HG02943 (cell line): ENCODE measurements around the gene CADM1.

Experiments
- ATAC-seq: cut with Tn5 transposase; IDR thresholded peaks from one replicate; pipeline ENCODE4 v1.9.1; 2021; ENCODE audit warnings: mild to moderate bottlenecking, low read depth, moderate library complexity; ENCODE audit not compliant: unreplicated experiment

The CADM1 gene

DNA sequence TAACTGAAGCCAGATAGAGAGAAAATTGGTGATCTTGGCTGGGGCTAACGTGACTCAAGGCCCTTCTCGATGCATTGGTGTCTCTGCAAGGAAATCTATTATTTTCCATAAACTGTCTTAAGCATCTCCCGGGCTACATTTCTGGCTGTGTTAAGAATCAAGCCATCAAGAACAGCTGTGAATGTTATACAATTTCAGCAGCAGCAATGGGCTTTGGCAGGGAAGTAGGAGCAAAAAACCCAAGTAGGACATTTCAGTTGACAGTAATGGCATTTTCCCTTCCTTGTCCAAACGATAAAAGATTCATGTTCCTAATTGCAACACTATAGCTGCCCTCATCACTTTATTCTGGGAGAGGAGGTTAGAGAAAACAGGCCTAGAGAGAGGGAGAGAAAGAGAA is 335.0 kb downstream of the CADM1 start:
- ATAC-seq = no peak

DNA sequence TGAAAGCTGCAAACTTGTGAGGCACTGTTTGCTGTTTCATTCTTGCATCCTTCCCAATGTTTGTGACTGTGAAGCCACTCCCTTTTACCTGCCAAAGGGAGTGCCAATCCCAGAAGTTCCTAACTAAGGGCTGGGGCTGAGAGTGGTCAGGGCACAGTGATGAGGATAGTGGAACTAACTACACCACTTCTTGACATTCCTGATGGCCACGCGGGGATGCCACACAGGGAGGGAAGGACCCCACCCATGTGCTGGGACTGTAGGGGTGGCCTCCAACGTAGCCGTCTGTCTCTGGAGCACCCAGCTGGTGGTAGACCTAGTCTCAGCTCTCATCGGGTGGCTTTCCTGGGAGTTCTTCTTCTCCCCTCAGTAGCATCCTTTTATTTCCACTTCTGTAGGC is 335.5 kb downstream of the CADM1 start:
- ATAC-seq = no peak

DNA sequence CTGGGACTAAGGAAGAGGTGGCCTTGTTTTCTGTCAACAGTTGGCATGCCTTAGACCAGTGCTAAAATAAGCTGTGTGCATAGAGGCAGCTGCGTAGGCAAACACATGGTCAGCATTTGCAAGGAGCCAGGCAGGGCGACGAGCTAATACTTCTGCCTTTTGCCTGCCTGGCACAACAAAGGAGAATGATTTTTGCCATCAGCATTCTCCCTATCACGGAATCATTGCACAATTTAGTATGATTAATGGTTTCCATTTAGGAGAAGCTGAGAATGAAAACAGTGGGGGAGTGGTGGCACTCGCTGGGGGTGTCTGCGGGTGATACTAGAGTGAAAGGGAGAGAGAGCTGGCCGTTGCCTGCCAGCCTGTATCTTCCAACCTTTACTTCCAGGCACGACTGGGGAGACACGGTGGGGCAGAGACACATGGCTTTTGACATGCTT is 336.0 kb downstream of the CADM1 start:
- no peak for ATAC-seq

DNA sequence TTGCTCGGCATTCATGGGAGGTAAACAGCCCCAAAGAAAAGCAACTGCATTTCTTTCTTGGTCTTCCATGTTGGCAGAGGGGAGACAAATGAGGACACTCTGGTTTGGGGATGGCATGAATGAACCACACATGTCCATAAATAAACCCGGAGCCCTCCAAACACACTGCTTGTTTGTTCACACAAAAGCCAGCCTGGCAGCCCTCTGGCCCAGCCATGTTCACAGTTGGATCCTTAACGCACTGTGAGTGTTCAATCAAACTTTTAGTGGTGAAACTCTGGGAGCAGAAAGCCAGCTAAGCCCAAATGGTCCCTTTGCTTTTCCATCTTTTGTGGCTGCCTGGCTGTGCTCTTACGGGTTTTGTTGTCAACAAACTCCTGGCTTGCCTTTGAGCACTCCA is 336.8 kb downstream of the CADM1 start:
- ATAC-seq = no peak

DNA sequence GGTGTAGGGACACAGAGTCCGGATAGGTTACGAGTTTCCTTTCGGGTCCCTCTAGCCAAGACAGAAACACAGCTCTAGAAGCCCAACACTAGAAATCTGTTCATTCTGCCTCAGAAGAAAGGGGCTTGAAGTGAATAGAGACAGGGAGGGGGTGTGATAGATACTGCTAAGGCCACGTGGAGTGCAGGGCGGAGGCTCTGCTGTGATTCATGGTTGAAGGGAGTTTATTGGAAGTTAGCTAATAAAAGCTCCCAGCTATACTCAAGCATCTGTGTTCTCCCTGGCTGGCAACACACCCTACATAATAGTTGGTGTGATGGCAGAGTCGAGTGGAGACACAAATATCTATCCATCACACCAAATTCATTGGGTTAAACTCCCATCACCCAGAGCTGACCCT is 337.4 kb downstream of the CADM1 start:
- no peak for ATAC-seq

DNA sequence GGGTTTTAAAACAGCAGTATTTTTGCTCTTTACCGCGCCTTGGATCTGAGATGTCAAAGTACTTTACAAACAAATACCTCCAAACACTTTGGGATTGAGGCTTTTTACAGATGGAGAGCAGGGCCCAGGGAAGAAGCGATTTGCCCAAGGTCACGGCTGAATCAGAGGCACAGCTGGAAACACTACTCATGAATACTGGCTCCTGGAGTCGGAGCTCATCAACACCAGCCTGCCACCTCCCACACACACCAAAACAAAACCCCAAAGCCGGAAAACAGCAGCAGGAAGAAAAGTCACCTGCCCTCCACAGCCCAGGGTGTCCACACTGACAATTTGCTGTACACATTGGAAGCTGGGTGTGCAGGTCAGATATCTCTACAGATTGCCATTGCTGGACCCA is 339.4 kb downstream of the CADM1 start:
- no peak for ATAC-seq

DNA sequence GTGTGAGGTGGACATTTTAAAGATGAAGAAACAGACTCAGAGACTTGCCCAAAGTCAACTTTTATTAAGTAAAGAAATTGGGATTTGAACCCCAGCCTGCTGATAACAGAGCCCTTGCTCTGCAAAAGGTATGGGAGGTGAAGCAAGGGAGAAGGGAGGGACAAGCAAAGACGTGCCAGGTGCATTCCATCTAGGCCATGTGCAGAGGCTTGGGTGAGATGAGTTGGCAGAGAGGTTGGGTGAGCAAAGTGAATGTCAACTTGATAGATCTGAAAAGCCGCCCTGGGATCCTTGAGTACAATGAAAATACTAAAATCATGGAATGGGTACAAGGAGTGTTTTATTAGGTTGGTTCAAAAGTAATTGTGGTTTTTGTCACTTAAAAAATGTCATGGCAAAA is 341.3 kb downstream of the CADM1 start:
- ATAC-seq = no peak

DNA sequence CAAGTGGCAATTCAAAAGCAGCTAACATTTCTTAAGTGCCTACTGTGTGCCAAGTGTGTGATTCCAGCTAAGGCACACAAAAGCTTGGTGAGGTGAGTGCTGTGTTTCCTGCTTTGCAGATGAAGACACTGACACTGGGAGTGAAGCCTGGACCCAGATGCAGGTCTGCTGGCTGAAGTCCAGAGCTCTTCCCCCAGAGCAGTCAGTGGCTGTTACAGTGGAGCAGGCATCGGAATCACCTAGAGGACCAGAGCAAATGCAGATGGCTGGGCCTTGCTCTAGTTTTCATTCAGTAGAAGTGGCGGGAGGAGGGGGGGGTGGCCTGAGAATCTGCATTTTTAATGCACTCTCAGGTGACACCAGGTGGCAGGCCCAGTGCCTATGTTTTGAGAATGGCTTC is 342.3 kb downstream of the CADM1 start:
- ATAC-seq = no peak

DNA sequence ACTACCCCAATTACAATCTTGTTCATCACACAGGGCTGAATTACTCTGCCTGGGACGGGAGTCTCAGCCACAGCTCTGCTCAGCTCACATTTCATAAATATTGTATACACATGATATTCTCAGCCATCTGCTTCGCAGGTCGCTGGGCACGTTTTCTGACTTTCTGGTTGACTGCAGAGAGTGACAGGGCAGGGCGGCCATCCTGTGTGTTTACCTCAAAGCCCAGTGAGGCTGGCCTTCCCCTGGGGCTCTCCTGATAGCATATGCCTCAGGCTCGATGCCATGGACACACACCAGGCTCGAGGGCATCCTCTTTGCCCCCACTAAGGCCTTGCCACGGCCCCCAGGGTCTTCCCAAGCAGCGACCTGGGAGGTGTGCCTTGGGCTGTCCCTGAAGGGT is 345.0 kb downstream of the CADM1 start:
- ATAC-seq = no peak

DNA sequence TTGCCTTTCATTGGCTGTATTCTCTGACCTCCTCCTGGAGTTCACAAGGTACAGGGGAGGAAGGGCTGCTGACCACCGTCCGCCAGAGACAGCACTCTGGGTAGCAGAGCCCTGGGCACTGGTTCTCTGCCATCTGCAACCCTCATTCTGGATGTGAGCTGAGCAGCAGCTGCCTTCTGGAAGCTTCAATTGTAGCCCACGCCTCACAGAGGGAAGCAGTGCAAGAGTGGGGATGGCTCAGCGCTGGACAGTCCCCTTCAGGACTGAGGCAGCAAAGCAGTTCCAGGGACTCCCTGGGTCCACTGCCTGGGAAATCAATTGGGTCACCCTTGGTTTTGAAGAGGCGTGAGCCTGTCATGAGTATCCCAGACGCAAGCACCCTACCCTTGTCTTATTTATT is 346.2 kb downstream of the CADM1 start:
- no peak for ATAC-seq

DNA sequence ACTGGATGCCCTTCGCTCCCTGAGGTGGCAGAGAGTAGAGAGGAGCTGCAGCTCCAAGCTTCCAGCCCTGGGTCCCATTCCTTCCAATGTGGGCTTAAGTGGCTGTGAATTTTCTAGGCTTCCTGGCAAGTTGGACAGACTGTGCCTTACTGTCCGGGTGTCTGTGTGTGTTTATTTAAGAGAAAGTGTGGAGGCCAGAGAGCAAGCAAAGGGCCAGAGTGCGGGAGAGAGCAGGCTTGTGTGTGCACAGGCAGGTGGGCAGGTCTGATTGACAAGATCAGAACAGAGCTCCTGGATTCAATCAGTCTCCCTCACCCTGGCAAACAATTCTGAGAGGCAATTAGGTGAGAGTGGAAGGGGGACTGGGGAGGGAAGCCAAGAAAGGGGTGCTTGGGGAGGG is 347.0 kb downstream of the CADM1 start:
- no peak for ATAC-seq

DNA sequence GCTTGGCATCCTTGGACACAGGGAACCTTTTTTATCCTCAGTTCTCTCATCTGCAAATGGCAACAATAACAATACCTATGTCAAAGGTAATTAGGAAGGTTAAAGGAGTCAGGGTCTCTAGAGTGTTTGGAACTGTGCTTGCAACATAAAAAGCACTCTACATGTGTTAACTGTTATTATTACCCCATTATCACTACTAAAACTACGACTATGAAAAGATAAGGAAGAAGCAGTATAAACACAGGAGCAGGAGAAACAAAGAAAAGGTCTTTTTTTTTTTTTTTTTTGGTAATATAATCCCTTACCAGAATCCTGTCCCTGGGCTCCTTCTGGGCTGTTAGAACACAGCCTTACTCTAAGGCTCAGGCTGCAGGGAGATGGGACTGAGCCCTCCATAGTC is 348.2 kb downstream of the CADM1 start:
- ATAC-seq = no peak

DNA sequence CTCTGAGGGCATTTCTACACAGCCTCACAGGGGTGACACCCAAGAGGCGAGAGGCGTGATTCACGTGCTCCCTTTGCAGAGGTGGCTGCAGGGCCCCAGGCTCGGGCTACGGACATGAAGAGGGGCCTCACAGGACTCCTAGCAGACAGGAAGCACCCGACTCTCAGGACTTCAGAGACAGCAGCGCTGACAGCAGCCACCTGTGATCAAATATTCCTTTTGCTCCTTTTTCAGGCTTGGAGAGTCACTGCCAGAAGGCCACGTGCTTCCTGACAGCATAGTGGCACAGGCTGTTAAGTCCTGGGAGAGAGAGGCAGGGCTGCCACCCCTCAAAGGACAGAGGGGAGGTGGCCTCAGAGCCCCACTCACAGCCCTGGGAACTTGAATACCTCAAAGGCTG is 348.9 kb downstream of the CADM1 start:
- ATAC-seq = no peak

DNA sequence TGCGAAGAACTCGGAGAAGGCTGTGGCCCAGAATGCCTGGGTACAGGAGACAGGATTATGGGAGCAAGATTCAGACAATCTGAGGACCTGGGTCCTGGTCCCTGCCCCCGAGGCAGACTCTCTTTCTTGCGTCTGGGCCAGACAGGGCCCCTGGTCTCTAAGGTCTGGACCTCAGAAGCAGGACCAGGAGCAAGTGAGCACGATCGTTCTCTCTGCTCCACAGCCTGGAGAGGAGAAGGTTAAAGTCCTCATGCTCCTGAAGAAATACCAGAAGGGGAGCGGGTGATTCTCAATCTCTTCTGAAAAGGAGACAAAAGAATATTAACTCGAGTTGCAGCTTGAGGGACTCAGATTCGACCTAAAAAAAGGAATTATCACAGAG is 349.9 kb downstream of the CADM1 start:
- no peak for ATAC-seq

DNA sequence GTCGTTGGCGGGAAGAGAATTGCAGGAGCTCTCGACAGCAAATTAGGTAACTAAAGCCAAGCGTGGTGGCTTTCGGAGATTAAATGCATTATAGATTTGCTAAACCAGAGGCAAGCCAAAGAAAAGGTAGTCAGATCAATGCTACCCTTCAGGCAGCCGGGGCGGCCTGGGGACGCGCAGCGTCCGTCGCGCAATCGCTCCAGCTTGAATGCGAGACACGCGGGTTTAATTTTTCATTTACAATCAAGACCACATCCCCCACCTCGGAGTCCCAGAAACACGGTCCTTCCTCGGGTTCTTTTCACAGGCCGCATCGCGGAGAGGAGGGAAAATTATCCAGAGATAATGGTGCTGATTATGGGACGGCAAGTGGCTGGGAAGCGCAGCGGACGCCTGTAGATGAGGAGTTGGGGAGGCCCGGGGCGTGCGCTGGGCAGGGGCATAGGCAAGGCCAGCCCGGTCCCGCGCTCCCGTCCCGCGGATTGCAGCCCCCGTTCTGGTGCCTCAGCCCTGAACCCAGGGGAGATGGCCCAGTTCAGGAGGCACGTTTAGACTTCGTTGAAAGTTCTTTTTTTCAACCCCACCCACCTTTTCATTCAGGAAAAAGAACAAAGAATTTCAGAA is 350.4 kb downstream of the CADM1 start:
- no peak for ATAC-seq

DNA sequence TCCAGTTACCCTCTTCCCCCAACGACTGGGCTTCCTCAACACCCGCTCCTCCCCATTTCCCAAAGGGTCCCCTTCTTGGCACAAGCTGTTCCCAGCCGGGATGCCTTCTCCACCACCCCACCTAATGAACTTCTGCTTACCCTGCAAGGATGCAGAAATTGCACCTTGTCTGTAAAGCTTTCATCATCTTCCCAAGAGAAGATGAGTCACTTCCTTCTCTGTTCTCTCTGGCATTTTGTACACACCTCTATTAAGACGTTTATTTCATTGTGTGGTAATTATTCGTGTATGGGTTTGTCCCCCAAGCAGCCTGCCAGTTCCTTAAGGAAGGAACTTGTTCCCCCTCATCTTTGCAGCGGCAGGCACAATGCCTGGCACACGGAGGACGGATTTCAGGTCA is 351.1 kb downstream of the CADM1 start:
- no peak for ATAC-seq

DNA sequence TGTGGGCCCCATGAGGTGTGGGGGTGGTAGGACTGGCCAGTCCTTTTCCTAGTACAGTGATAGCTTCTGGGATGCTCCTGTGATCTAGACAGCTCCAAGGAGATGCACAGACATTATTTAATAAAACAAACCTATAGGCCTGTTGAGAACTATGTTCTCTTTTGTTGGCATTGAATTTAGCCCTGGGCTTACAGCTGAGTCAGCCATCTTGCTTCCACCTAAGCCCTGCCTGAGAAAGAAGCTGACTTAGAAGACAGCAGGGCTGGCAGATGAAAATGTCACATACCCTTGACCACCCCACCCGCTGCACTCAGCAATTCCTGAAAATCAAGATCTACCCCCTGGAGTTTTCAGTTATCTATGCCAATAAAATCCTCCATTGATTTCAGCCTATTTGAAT is 353.2 kb downstream of the CADM1 start:
- no peak for ATAC-seq

DNA sequence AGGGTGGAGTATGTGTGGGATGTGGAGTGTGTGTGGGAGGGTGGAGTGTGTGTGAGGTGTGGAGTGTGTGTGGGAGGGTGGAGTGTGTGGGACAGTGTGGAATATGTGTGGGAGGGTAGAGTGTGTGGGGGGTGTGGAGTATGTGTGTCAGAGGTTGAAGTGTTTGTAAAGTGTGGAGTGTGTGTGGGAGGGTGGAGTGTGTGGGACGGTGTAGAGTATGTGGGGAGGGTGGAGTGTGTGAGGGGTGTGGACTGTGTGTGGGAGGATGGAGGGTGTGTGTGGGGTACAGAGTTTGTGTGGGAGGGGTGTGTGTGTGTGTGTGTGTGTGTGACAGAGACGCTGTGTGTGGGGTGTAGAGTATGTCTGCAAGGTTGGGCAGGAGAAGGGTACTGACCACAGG is 355.5 kb downstream of the CADM1 start:
- ATAC-seq = no peak

DNA sequence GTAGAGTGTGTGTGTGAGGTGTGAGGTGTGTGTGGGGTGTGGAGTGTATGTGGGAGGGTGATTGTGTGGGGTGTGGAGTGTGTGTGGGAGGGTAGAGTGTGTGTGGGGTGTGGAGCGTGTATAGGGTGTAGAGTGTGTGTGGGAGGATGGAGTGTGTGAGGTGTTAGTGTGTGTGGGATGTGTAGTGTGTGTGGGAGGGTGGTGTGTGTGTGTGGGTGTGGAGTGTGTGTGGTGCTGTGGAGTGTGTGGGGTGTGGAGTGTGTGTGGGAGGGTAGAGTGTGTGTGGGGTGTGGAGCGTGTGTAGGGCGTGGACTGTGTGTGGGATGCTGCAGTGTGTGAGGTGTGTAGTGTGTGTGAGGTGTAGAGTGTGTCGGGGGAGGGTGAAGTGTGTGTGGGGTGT is 356.1 kb downstream of the CADM1 start:
- ATAC-seq = no peak

DNA sequence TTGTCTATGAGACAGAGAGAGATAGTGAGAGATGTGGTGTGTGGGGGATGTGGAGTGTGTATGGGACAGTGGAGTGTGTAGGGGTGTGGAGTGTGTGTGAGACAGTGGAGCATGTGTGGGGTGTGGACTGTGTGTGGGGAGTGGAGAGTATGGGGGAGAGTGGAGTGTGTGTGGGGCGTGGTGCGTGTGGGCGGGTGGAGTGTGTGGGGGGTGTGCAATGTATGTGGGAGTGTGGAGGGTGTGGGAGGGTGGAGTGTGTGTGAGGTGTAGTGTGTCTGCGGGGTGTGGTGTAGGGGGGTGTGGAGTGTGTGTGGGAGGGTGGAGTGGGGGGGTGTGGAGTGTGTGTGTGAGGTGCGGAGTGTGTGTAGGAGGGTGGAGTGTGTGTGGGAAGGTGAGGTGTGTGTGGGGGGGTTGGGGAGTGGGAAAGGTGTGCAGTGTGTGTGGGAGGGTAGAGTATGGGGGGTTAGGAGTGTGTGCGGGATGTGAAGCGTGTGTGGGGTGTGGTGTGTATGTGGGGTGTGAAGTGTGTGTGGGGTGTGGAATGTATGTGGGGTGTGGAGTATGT is 356.9 kb downstream of the CADM1 start:
- no peak for ATAC-seq

DNA sequence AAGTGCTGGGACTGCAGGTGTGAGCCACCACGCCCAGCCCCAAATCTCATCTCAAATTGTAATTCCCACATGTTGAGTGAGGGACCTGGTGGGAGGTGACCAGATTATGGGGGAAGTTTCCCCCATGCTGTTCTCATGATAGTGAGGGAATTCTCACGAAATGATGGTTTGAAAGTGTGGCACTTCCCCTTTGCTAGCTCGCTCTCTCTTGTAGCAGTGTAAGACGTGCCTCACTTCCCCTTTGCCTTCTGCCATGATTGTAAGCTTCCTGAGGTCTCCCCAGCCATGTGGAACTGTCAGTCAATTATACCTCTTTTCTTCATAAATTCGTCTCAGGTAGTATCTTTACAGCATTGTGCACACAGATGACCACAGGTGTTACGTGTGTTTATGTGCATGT is 357.8 kb downstream of the CADM1 start:
- no peak for ATAC-seq

DNA sequence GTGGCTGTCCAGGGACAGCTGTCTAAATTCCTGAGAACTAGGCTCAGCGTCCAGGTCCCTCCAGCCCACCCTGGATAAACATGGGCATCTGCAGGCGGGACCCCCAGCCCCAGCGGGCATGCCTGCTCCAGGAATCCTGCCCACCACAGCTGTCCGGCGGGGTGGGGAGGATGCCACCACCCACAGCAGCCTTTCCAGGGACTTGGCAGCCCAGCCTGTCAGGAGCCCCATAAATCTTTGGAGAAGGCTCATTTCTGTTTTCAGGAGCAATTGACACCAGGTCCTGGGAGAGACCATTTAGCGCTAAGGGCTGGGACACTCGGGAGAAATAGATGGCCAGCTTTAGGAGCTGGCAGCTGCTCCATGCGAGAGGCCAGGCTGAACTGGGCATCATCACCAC is 358.9 kb downstream of the CADM1 start:
- ATAC-seq = no peak

DNA sequence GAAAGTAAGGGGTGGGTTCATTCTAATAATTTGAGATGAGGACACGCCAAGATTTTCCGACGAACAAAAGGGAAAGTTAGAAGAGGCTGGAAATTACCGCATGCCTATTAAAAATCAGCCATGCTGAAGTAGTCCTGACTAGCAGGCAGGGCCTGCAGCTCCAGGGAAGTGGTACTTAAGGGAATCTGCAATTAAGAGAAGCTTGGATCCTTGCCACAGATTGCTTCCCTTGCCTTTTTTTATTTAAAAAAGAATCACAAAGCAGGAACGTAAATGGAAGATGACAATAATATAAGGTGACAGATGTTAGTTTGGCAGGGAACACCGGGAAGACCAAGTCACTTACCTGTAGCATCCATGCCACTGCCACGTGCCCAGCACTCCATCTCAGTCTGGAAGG is 359.3 kb downstream of the CADM1 start:
- ATAC-seq = no peak
